Mesodermal cell (in vitro differentiated cells): Measurements from ENCODE around the gene AFDN.

Experiments used
- H3K27ac ChIP-seq: 2 replicates; pipeline ENCODE4 v1.7.0; 2013; ENCODE audit warnings: mild to moderate bottlenecking, low read depth, low read length, moderate library complexity; ENCODE audit not compliant: severe bottlenecking
- H3K36me3 ChIP-seq: 2 replicates; pipeline ENCODE4 v1.7.1; 2013; ENCODE audit warnings: mild to moderate bottlenecking, low read length, moderate library complexity; ENCODE audit not compliant: control insufficient read depth, insufficient read depth
- H3K4me1 ChIP-seq: one replicate; pipeline ENCODE4 v1.7.1; 2013; ENCODE audit warnings: mild to moderate bottlenecking, low read length; ENCODE audit not compliant: insufficient read depth, control insufficient read depth, poor library complexity, severe bottlenecking
- H3K4me3 ChIP-seq: 2 replicates; pipeline ENCODE4 v1.7.0; 2013; ENCODE audit warnings: low read length, control low read depth, mild to moderate bottlenecking; ENCODE audit not compliant: insufficient read depth, poor library complexity, severe bottlenecking; ENCODE audit errors: extremely low read depth
- H3K9me3 ChIP-seq: 2 replicates; pipeline ENCODE4 v1.7.1; 2013; ENCODE audit warnings: mild to moderate bottlenecking, low read length, moderate library complexity; ENCODE audit not compliant: control insufficient read depth
- WGBS, 2 experiments: methylation state at CpG; one replicate each; pipeline ENCODE4 v1.1.5; 2013; ENCODE audit warnings: missing lambda C conversion rate in 2 of 2; ENCODE audit not compliant: insufficient coverage in 2 of 2; 5-methylcytosine and 5-hydroxymethylcytosine counted together

The AFDN gene

DNA sequence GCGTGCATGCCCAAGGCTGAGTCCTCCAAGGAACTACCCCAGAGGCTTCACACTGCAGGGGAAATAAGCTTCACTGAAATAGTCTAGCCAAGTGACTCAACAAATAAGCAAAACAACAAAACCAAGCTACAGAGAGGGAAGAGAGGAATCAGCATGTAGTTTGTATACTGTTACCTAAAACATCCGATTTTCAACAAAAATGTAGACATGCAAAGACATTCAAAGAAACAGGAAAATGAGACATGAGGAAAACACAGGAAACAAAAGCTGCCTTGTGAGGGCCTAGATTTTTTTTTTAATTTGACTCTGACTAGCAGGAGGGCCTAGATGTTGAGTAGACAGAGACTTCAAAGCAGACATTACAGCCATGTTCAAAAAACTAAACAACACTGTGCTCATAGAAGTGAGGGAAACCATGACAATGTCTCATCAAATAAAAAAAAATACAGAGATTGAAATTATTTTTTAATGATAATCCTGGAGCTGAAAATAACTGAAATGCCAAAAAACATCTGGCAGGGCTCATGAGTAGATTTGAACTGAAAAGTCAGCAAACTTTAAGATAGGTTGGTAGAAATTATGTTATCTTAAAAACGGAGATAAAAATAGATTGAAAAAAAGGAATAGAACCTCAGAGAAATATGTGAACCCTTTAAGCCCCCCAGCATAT lies 154.3 kb downstream of the AFDN start:
- 100% methylated on average over 1 of the region's 3 CpGs; no CpG with 5 or more reads in 1 of the 2 experiments for WGBS, 2 experiments
- Histone ChIP-seq H3K27ac (peak overlapping the region; percentile 55), H3K4me3 (no peak overlapping the region), H3K9me3 (peaks cover 5% of the 10 kb centered on the region), H3K36me3 (no peaks in the 10 kb centered on the region), H3K4me1 (peaks cover 8% of the 10 kb centered on the region)

DNA sequence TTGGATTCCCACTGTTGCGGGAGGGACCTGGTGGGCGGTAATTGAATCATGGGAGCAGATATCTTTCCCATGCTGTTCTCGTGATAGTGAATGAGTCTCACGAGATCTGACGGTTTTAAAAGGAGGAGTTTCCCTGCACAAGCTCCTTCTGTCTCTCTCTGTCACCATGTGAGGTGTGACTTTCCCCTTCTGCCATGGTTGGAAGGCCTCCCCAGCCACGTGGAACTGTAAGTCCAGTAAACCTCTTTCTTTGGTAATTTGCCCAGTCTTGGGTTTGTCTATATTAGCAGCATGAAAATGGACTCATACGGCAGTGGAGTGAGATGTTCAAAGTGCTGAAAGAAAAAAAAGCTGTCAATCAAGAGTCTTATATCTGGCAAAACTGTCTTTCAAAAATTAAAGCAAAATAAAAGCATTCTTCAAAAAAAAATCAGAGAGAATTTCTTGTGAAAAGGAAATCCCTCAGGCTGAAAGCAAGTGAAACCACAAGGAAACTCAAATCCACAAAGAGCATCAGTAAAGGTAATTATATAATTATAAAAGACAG lies 155.3 kb downstream of the AFDN start:
- H3K9me3 ChIP-seq = peaks cover 5% of the 10 kb centered on the region
- 91 to 98% methylated on average over 5 of the region's 7 CpGs for WGBS, 2 experiments
- H3K4me3 ChIP-seq = no peak overlapping the region
- peaks cover 8% of the 10 kb centered on the region for H3K4me1 ChIP-seq
- no peak overlapping the region for H3K27ac ChIP-seq
- no peaks in the 10 kb centered on the region for H3K36me3 ChIP-seq

DNA sequence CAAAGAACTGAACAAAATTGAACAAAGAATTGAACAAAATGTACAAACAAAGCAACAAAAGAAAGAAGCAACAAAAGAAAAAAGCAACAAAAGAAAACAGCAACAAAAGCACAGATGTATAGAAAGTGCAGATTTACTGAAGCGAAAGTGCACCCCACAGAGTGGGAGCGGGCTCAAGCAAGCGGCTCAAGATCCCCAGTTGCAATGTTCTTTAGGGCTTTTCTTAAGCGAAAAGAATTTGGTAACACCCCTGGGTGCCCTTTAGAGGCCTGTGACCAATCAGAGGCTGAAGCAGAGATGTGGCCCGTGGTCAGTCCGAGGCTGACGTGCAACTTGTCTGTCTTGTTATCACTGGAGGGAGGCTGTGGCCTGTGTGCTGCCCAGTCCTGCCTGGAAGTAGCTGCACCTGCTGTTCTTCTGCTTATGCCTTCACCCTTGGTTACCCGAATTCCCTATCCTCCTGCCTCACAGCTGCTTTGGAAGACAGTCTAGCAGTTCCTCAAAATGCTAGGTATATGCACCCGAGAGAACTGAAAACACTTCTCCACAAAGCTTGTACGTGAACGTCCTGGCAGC lies 157.5 kb downstream of the AFDN start:
- WGBS, 2 experiments = 85 to 91% methylated on average over 8 to 10 of the region's 11 CpGs
- H3K9me3 ChIP-seq = peaks cover 5% of the 10 kb centered on the region
- no peaks in the 10 kb centered on the region for H3K36me3 ChIP-seq
- H3K4me3 ChIP-seq = no peak overlapping the region
- peaks cover 6% of the 10 kb centered on the region for H3K4me1 ChIP-seq
- H3K27ac ChIP-seq = no peak overlapping the region

DNA sequence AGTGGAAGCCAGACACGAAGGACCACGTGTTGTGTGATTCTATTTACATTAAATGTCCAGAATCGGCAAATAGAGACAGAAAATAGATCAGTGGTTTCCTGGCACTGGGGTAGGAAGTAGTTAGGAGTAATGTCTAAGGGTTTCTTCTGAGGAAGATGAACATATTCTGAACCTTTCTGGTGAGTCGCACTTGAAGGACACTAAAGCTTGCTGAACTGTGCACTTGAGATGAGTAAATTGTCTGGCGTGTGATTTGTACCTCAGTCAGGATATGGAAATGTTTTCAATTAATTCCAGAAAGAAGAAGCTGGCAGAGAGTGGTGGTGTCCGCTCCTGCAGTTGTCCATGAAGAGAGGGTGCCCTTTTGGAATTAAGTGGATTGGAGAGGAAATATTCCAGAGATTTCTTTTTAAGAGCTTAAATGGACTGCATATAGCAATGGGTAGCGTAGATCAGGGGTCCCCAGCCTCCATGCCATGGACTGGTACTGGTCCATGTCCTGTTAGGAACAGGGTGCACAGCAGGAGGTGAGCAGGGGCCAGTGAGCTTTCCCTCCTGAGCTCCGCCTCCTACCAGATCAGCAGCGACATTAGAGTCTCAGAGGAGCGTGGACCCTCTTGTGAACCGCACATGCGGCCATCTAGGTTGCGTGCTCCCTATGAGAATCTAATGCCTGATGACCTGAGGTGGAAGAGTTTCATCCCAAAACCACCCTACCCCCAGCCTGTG lies 158.3 kb downstream of the AFDN start:
- 87 to 89% methylated on average over 7 to 8 of the region's 13 CpGs for WGBS, 2 experiments
- Histone ChIP-seq H3K9me3 (peaks cover 5% of the 10 kb centered on the region), H3K36me3 (no peaks in the 10 kb centered on the region), H3K4me1 (peaks cover 6% of the 10 kb centered on the region), H3K4me3 (no peak overlapping the region), H3K27ac (no peak overlapping the region)

DNA sequence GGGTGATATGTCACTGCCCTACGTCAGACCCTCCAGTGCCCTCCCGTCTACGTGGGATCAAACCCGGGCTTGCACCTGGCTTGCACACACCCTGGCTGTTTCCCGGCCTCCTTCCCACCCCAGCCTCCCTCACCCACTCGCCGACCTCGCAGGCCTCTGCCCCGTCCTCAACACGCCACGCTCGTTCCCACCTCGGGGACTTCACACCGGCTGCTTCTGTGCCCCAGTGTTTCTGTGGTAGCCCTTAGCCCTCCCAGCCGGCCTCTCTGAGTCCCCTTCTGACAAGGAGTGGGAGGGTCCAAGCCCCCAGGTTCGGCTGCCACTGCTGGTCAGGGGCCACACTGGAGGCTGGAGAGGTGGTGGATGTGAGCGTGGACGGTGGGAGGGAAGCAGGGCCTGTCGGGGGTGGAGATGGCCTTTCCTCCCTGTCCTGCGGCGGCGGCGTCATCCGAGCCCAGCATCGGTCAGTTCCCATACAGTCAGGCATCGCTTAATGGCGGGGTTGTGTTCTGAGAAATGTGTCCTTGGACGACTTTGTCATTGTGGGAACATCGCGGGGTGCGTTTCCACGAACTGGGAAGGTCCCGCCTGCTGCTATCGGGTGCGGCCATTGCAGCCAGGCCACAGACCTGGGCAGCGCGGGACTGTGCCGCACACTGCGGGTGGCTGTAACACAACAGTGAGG lies 159.3 kb downstream of the AFDN start:
- no peaks in the 10 kb centered on the region for H3K36me3 ChIP-seq
- H3K9me3 ChIP-seq = peaks cover 5% of the 10 kb centered on the region
- no peak overlapping the region for H3K27ac ChIP-seq
- no peaks in the 10 kb centered on the region for H3K4me1 ChIP-seq
- H3K4me3 ChIP-seq = no peak overlapping the region
- 91 to 93% methylated on average over 37 to 38 of the region's 39 CpGs for WGBS, 2 experiments

DNA sequence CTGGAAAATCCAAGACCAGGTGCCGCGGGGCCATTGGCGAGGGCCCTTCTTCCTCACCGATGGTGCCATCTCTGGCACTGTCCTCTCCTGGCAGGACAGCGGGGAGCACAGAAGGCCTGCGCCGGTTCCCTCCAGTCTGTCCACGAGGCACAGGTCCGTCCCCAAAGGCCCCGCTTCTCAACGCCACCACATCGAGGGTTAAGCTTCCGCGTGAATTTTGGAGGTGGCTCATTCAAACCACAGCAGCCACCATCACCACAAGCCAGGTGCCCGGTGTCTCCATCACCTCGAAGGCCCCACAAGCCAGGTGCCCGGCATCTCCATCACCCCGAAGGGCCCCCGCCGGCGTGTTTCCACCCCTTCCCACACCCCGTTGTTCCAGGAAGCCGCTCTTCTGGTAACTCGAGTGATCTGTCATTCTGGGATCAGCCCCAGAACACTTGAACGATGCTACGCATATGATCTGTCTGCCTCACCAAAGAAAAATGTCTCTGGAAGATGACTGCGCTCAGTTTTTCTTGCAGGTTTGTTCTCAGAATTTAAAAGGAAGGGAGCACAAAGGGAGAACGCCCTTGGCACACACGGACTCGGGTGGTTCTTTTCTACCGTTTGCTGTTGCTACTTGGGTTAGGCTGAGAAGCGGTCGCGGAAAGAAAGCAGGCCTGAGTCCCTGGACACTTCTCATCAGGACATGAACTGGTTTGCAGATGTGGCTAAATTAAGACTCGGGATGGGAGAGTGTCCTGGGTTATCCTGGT lies 160.9 kb downstream of the AFDN start:
- Histone ChIP-seq H3K4me3 (no peak overlapping the region), H3K36me3 (no peaks in the 10 kb centered on the region), H3K4me1 (no peaks in the 10 kb centered on the region), H3K9me3 (peaks cover 5% of the 10 kb centered on the region), H3K27ac (no peak overlapping the region)
- WGBS, 2 experiments = 95 to 96% methylated on average over 33 to 35 of the region's 35 CpGs

DNA sequence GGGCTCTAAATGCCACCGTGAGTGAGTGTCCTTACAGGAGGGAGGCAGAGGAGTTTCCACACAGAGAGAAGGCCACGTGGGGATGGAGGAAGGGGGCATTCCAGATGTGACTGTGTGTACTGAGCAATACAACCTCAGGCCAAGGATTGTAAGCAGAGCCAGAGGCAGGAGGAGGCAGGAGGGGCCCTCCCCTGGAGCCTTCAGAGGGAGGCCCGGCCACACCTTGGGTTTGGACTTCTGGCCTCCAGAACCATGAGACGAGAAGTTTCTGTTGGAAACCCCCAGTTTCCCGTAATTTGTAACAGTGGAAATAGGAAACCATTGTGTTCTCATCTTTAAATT lies 161.4 kb downstream of the AFDN start:
- no peak overlapping the region for H3K4me3 ChIP-seq
- H3K27ac ChIP-seq = no peak overlapping the region
- H3K36me3 ChIP-seq = no peaks in the 10 kb centered on the region
- peaks cover 5% of the 10 kb centered on the region for H3K9me3 ChIP-seq
- H3K4me1 ChIP-seq = no peaks in the 10 kb centered on the region
- WGBS, 2 experiments = 93 to 95% methylated on average over 2 to 4 of the region's 5 CpGs

DNA sequence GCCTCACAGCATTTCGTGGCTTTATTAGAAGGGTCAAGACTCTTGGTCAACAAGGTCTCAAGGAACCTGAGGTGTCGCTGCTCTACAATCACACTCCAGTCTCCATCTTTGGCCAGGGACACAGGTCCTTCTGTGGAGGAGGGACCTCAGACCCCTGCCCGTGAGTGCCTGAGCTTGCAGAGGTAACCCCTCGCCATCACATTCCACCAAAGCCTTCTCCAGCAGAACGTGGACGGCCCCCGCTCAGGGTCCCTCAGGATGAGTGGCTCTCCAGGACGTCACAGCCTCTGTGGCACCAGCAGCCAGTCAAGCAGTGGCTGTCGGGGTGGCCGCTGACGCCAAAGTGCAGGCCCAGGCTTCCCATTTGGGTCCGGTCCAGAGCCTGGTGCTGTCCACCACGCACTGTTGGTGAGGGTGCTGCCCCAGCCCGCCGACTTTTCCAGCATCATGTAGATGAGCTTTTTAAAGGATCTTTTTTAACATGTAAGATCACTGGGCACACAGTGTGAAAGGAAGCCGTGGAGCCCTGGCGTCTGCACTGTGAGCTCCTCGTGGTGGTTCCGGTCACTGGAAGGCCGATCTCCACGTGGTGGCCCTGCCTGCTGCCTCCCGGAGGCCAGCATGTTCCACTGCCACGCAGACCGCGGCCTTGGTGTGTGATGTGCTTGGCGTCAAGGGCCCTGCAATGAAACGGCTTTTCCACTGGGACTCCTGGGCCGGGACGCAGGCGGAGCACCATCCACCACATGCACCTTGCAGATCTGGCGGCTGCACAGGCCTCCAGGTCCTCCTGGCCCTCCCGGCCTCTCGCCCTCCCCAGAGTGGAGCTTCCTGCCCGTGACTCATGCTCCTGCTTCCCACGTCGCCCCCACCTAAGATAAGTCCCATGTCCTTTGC lies 162.5 kb downstream of the AFDN start:
- WGBS, 2 experiments = 94 to 95% methylated on average over 35 of the region's 36 CpGs
- Histone ChIP-seq H3K4me1 (no peaks in the 10 kb centered on the region), H3K9me3 (peaks cover 4% of the 10 kb centered on the region), H3K36me3 (no peaks in the 10 kb centered on the region), H3K27ac (no peak overlapping the region), H3K4me3 (no peak overlapping the region)

DNA sequence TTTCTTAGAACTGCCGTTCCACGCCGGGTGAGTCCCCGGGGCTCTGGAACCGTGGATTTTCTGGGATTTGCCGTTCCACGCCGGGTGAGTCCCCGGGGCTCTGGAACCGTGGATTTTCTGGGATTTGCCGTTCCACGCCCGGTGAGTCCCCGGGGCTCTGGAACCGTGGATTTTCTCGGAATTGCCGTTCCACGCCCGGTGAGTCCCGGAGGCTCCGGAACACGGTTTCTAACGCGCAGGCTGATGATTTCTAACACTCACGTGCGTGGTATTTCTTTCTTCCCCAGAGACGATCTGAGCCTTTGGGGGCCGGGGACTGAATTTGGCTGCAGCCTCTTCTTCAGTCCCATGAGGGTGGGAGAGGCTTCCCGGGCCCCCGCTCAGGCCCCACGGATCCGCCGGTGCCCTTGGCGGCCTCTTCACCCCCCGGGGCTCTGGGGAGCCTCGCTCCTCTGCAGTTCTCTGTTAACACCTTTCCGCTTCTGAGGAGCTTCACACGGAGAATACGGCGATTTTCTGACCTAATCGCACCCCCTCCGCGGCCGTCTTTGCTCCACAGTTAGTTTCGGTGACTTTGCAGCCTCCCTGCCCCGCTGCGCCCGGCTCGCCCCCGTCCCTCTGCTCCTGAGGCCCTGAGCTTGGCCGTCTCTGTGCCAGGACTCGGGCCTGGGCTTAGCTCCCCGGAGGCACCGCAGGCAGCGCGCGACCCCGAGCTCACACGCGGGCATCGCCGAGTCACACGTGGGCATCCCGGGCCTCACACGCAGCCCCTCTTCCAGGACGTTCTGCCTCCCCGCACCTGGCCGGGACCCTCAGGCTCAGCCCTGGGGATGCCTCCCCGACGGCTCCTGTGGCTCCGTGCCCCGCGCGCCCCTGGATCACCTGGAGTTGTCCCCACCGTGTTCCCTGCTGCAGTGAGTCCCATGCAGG lies 163.6 kb downstream of the AFDN start:
- WGBS, 2 experiments = 94 to 97% methylated on average over 68 to 72 of the region's 75 CpGs
- no peak overlapping the region for H3K4me3 ChIP-seq
- no peaks in the 10 kb centered on the region for H3K36me3 ChIP-seq
- H3K27ac ChIP-seq = no peak overlapping the region
- H3K4me1 ChIP-seq = no peaks in the 10 kb centered on the region
- no peaks in the 10 kb centered on the region for H3K9me3 ChIP-seq
